Measurements from ENCODE around the gene ZNF527.

DNA sequence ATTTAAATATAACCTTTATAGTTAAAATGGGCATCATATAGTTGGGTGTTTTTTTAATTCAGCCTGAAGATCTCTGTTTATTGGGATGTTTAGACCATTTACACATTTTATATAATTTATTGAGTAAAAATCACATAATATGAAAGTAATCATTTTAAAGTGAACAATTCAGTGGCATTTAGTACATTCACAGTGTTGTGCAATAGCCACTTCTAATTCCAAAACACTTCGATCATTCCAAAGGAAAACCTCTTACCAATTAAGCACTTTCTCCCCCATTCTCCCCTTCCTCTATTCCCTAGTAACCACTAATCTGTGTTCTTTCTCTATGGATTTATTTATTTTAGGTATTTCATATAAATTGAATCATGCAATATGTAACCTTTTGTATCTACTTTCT lies 30.2 kb downstream of the ZNF527 start:
- TF ChIP-seq POLR2AphosphoS5 (IDR thresholded peaks at IDR 0.05) = no peak
- TF ChIP-seq, protein P1, sequence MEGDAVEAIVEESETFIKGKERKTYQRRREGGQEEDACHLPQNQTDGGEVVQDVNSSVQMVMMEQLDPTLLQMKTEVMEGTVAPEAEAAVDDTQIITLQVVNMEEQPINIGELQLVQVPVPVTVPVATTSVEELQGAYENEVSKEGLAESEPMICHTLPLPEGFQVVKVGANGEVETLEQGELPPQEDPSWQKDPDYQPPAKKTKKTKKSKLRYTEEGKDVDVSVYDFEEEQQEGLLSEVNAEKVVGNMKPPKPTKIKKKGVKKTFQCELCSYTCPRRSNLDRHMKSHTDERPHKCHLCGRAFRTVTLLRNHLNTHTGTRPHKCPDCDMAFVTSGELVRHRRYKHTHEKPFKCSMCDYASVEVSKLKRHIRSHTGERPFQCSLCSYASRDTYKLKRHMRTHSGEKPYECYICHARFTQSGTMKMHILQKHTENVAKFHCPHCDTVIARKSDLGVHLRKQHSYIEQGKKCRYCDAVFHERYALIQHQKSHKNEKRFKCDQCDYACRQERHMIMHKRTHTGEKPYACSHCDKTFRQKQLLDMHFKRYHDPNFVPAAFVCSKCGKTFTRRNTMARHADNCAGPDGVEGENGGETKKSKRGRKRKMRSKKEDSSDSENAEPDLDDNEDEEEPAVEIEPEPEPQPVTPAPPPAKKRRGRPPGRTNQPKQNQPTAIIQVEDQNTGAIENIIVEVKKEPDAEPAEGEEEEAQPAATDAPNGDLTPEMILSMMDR (IDR thresholded peaks at IDR 0.05 in 8 of 11, conservative IDR thresholded peaks at IDR 0.05 in 3 of 11) = no peak

Measured in spleen (tissue), 7 donors.